Stomach smooth muscle (tissue), 2 donors: ENCODE data around the gene TRHDE.

Experiments used
- H3K27ac ChIP-seq: one replicate; pipeline ENCODE4 v1.7.0; 2013; ENCODE audit warnings: mild to moderate bottlenecking, low read length, inconsistent platforms
- H3K27me3 ChIP-seq, 2 donors: one replicate each; pipeline ENCODE4 v1.7.0; 2013; ENCODE audit warnings: low read length in 2 of 2; ENCODE audit not compliant: insufficient read depth in 2 of 2, control insufficient read depth in 1 of 2
- H3K36me3 ChIP-seq, 2 donors: one replicate each; pipeline ENCODE4 v1.7.0; 2013; ENCODE audit warnings: low read length in 2 of 2; ENCODE audit not compliant: control insufficient read depth in 2 of 2, insufficient read depth in 2 of 2
- H3K4me1 ChIP-seq: one replicate; pipeline ENCODE4 v1.7.0; 2013; ENCODE audit warnings: low read length; ENCODE audit not compliant: control insufficient read depth, insufficient read depth
- H3K4me3 ChIP-seq, 2 donors: one replicate each; pipeline ENCODE4 v1.7.0; 2013; ENCODE audit warnings: low read length in 2 of 2
- H3K9ac ChIP-seq, 2 donors: one replicate each; pipeline ENCODE4 v1.7.0; 2013; ENCODE audit warnings: low read length in 2 of 2, mild to moderate bottlenecking in 1 of 2
- H3K9me3 ChIP-seq, 2 donors: one replicate each; pipeline ENCODE4 v1.7.0; 2013; ENCODE audit warnings: low read length in 2 of 2; ENCODE audit not compliant: control insufficient read depth in 2 of 2
- donor health status: healthy.
- donor health status: Pancreatic carcinoma.

The TRHDE gene

DNA sequence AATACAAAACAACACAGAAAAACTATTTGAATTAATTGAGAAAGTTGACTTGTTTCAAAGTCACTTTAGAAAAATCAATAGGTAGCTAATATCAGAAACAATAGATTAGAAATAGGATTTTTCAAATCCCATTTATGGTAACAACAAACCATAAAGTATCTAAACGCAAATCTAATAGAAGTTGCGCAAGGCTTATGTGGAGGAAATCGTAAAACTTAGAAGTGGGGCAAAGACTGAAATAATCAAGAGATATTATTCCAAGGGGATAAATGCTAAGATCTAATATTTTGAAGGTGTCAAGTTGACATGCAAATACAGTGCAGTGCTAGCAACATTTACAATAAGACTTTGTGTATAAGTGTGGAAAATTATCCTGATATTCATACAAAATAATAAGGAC lies 87.2 kb downstream of the TRHDE start:
- H3K4me1 ChIP-seq, result no peaks in the 10 kb centered on the region
- H3K27me3 ChIP-seq, result no peaks in the 10 kb centered on the region
- H3K36me3 ChIP-seq, result no peaks in the 10 kb centered on the region
- no peak overlapping the region for H3K4me3 ChIP-seq
- H3K9ac ChIP-seq, result no peak overlapping the region
- H3K27ac ChIP-seq, result no peak overlapping the region
- no peaks in the 10 kb centered on the region for H3K9me3 ChIP-seq

DNA sequence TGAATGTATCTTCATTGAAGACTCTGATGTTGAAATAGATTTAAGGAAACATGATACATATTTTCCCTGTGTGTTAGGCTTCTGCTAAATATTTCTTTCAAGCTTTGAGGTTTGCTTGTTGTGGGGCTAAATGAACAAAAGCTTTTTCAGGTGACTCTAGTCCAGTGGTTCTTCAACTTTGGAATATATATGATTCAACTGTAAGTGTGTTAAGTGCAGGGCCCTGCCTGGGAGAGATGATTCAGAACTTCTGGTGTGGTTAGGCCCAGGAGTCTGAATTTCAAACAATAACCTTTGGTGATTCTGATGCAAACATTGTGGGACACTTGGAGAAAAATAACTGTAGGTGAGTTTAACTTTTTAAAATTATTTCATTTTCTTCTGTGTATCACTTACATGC lies 93.0 kb downstream of the TRHDE start:
- no peak overlapping the region for H3K9ac ChIP-seq
- no peak overlapping the region for H3K27ac ChIP-seq
- H3K36me3 ChIP-seq, result no peaks in the 10 kb centered on the region
- no peak overlapping the region for H3K4me3 ChIP-seq
- H3K4me1 ChIP-seq, result no peaks in the 10 kb centered on the region
- no peaks in the 10 kb centered on the region for H3K9me3 ChIP-seq
- no peaks in the 10 kb centered on the region for H3K27me3 ChIP-seq

DNA sequence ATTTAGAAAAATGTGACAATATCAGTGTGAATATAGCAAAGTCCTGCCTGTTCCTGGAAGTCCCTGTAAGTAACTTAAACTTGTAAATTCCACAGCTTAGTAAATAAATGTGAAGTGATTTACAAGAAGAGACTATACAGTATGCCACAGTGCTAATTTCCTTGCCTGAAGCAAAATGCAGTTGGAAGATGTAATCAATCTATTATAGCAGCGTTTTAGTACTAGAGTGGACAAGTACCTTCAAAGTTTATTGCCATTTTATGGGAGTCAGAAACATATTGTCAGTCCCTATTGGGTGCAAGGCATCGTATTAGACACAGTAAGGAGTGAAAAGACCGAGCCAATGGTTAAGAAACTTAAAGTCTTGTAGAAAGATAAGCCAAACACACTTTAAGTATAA lies 94.1 kb downstream of the TRHDE start:
- H3K9me3 ChIP-seq, result no peaks in the 10 kb centered on the region
- no peak overlapping the region for H3K9ac ChIP-seq
- H3K36me3 ChIP-seq, result no peaks in the 10 kb centered on the region
- no peaks in the 10 kb centered on the region for H3K4me1 ChIP-seq
- no peak overlapping the region for H3K4me3 ChIP-seq
- H3K27me3 ChIP-seq, result no peaks in the 10 kb centered on the region
- H3K27ac ChIP-seq, result no peak overlapping the region

DNA sequence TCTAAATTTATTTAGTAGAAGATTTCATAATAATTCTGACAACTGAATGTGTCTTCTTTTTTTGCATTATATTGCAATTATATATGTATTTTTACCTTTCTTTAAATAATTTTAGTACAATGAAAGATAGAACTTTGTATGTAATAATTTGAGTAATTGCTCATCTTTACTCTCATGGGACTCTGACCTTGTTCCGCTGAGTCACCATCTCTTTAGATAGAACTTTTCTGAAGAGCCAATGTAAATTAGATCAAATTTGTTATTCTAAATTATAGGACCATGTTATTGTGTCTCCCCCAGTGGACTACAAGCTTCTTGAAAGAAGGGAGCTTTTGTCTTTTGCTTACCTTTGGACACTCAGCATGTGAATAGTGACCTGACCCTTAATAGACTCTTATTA lies 96.1 kb downstream of the TRHDE start:
- Histone ChIP-seq H3K9ac (no peak overlapping the region), H3K4me3 (no peak overlapping the region), H3K27me3 (no peaks in the 10 kb centered on the region), H3K36me3 (no peaks in the 10 kb centered on the region), H3K9me3 (no peaks in the 10 kb centered on the region), H3K27ac (no peak overlapping the region), H3K4me1 (no peaks in the 10 kb centered on the region)

DNA sequence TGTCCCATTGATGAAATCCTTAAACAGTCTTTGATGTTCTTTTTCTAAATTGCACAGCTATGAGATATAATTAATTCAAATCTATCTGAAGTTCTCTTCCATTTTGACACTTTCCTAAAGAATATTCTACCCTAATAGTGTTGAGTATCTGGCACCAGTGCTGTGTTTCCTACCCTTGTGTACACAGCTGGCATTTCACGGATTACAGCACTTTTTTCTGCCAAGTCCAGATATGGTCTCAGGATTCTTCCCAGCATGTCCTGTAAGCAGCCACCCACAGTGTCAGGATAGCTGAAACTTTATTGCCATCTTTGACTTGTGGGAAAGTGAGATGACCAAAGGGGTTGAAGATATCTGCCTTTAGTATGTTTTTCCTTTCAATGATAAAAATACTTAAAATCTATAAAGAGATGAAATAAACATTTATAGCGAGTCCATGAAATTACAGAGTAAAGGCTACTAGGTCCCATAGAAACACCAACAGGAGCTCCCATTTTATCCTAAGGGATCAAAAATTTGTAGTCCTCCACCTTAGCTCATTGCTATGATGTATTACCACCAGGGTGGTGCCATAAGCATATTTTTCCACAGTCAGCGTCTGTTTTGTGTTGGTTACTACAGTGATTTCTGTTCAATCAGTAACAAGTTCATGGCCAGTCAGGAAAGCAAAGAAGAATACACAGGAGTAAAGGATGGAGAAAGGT lies 96.7 kb downstream of the TRHDE start:
- Histone ChIP-seq H3K4me1 (no peaks in the 10 kb centered on the region), H3K9me3 (no peaks in the 10 kb centered on the region), H3K36me3 (no peaks in the 10 kb centered on the region), H3K27me3 (no peaks in the 10 kb centered on the region), H3K9ac (no peak overlapping the region), H3K4me3 (no peak overlapping the region), H3K27ac (no peak overlapping the region)

DNA sequence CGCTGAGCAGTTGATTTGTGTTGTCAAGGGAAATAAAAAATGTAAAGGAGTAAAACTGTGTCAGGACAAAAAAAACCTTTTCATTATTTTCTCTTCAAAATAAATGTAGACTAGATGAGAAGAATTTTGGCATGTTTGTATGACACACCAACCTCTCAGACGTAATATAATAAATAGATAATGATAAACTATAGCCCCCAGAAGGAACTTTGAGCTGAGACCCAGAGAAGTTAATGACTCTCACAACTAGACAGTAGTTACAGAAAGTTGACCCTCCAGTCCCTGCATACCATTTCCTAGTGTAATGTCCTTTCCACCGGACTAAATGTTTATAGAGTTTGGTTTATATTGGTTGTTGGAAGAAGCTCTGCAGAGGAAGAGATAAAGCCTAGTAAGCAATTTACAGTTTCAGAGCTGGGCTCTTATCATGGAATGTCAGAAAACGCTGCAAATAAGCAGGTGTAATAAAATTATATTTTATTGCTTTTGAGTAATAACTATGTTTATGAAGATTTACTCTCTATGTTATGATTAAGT lies 97.3 kb downstream of the TRHDE start:
- no peaks in the 10 kb centered on the region for H3K36me3 ChIP-seq
- H3K27me3 ChIP-seq, result no peaks in the 10 kb centered on the region
- H3K4me1 ChIP-seq, result no peaks in the 10 kb centered on the region
- no peaks in the 10 kb centered on the region for H3K9me3 ChIP-seq
- H3K9ac ChIP-seq, result no peak overlapping the region
- H3K4me3 ChIP-seq, result no peak overlapping the region
- H3K27ac ChIP-seq, result no peak overlapping the region

DNA sequence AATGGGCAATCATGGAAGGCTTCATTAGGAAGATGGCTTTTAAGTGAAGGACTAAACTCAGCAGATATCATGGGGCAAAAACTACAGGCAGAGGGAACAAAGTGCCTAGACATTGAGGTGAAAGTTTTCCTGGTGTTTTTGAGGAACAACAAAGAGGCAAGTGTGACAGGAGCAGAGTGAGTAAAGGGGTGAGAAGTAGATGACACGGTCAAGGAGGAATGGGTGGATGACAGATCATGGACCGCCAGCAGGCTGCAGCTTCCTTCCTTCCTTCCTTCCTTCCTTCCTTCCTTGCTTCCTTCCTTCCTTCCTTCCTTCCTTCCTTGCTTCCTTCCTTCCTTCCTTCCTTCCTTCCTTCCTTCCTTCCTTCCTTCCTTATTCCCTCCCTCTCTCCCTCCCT lies 108.3 kb downstream of the TRHDE start:
- Histone ChIP-seq H3K27ac (no peak overlapping the region), H3K9me3 (no peaks in the 10 kb centered on the region), H3K4me1 (no peaks in the 10 kb centered on the region), H3K4me3 (no peak overlapping the region), H3K27me3 (no peaks in the 10 kb centered on the region), H3K9ac (no peak overlapping the region), H3K36me3 (no peaks in the 10 kb centered on the region)

DNA sequence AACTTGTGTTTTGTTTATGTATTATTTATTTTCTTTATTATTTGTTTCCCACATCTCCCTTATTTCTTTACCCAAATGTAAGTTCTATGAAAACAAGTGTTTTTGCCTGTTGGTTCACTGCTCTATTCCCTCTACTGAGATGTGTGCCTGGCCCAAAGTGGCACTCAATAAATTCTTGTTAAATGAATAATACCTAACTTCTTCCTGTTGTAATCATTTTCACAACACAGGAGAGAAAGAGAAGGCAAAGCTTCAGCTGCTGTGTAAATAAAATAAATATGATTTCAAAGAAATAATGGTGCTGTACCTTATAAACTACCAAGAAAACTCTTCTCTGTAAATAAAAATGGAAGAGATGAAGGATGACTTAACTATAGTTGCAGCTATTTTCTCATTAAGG lies 116.2 kb downstream of the TRHDE start:
- no peak overlapping the region for H3K4me3 ChIP-seq
- no peaks in the 10 kb centered on the region for H3K9me3 ChIP-seq
- H3K27me3 ChIP-seq, result no peaks in the 10 kb centered on the region
- H3K4me1 ChIP-seq, result no peaks in the 10 kb centered on the region
- H3K27ac ChIP-seq, result no peak overlapping the region
- H3K36me3 ChIP-seq, result no peaks in the 10 kb centered on the region
- no peak overlapping the region for H3K9ac ChIP-seq

DNA sequence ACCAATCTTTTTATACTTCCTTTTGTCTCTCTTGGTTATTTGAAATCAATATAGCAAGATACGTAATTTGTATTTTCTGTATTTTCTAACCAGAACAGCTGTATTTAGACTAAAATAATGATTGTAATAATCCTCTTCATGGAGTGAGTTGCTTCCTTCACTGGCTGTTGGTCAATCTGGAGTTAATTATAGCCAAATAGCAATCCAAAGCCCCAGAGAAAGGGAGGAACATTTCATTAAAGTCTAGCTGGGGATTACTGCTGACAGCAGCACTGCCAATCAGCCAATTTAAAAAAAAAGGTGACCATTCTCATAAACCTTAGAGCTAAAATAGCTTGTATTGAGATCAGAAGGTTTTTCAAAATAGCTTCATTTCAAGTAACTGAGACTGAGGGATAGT lies 118.0 kb downstream of the TRHDE start:
- no peaks in the 10 kb centered on the region for H3K9me3 ChIP-seq
- no peak overlapping the region for H3K9ac ChIP-seq
- H3K36me3 ChIP-seq, result no peaks in the 10 kb centered on the region
- H3K4me1 ChIP-seq, result no peaks in the 10 kb centered on the region
- H3K4me3 ChIP-seq, result no peak overlapping the region
- no peaks in the 10 kb centered on the region for H3K27me3 ChIP-seq
- no peak overlapping the region for H3K27ac ChIP-seq

DNA sequence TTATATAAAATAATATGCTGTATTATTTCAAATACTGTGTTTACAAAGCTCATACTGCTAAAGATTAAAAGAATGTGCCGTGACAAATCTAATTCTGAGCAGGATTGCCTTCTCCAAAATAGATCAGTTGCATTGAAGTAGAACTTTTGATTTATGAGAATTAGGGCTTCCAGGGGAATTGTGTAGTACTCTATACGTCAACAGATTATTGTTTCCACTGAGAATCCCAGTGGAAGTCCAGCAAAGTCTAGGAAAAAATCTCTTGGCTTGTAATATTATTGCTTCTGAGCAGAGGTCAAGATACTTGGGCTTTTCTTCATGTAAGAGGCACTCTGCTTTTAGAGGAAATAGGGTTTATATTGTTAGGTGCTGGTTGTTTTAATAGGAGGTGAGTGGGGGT lies 133.9 kb downstream of the TRHDE start:
- Histone ChIP-seq H3K4me1 (no peaks in the 10 kb centered on the region), H3K9me3 (no peaks in the 10 kb centered on the region), H3K27me3 (no peaks in the 10 kb centered on the region), H3K4me3 (no peak overlapping the region), H3K9ac (no peak overlapping the region), H3K27ac (no peak overlapping the region), H3K36me3 (no peaks in the 10 kb centered on the region)

DNA sequence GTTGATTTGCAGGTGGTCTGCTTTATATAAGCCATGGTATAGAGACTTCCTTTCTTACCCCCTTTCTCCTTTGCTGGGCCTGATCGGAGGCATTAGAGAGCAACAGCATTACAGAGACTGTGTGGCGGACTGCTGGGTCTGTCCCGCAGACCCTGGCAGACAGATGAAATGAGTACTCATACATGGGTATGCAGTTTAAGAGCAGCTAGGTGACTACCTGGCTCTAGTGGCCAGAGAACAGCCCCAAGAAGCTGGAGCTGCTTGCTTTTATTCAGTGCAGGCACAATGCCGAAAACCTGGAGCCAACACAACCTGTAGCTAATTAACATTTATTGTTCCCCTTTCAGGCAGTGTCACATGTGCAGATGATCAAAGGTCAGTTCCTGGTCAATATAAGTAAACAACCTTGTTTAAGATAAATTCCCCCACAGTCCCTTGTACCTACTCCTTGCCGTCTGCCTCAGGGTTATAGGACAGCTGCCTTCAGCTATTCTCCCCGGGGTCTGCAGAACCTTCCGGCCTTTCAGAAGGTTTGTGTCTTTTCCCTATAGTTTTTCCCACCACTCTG lies 160.0 kb downstream of the TRHDE start:
- H3K4me1 ChIP-seq, result no peaks in the 10 kb centered on the region
- H3K27ac ChIP-seq, result no peak overlapping the region
- H3K9ac ChIP-seq, result no peak overlapping the region
- no peaks in the 10 kb centered on the region for H3K9me3 ChIP-seq
- H3K4me3 ChIP-seq, result no peak overlapping the region
- H3K36me3 ChIP-seq, result no peaks in the 10 kb centered on the region
- H3K27me3 ChIP-seq, result no peaks in the 10 kb centered on the region
